ENCODE measurements around the gene RNPEPL1. TPM values are rescaled to one million over a fixed set of nuclear protein-coding genes. Genes with fewer than 3 reads are reported as not detected.
"Not testable (repeated sequence)": the region's sequence is repeated elsewhere in the genome, so short reads cannot be mapped to it uniquely, and the experiment has no call there.

RNPEPL1 gene
- total RNA-seq, 1 donor from 2014 or later = 22.7 TPM

DNA sequence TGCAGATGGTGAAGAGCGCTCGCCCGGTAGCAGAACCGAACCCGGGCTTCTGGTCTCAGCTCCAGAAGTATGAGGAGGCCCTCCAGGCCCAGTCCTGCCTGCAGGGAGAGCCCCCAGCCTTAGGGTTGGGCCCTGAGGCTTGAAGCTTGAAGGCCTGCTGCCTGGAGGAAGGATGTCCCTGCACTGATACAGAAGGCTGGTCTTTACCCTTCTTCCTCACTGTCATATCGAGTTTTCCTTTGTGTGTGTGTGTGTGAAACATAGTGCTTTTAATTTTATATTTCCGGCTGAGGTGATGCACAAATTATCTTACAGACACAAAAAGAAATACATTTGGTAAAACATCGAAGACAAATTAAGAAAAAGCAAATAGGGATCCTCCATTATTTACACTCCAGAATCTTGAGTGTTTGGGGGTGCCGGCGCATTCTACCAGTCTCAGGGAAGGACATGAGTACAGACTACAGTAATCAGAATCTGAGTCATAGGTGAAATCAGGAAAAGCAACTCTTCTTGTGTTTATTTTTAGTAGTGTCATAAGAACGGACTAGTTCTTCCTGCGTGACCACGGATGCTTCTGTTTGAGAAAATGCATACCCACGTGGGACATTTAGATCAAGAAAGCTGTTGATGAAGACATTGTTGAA is 6.8 kb upstream of the RNPEPL1 start:
- H3K4me3 ChIP-seq (ENCODE audit: insufficient read depth, low read depth, low read length) = peak overlapping the region; percentile 63
- DNase-seq (ENCODE audit: low read depth) = peak; percentile 68
- Mint-ChIP-seq H3K9me3 (ENCODE audit: unreplicated experiment) (no peaks in the 10 kb centered on the region), H3K36me3 (ENCODE audit: low read depth, unreplicated experiment) (peaks cover 5% of the 10 kb centered on the region), H3K4me3 (ENCODE audit: unreplicated experiment) (peak overlapping the region; percentile 85), H3K27ac (ENCODE audit: unreplicated experiment) (peak overlapping the region; percentile 55), H3K4me1 (ENCODE audit: low read depth, unreplicated experiment) (peaks cover 15% of the 10 kb centered on the region), H3K27me3 (ENCODE audit: low read depth, unreplicated experiment) (peaks cover 2% of the 10 kb centered on the region)
- H3K27me3 ChIP-seq (ENCODE audit: insufficient read depth, low read length) = no peaks in the 10 kb centered on the region
- H3K9ac ChIP-seq (ENCODE audit: low read length) = peak overlapping the region; percentile 77
- peak overlapping the region; percentile 88 for H3K4me2 ChIP-seq (ENCODE audit: low read length)
- no peak for FAIRE-seq
- H3K36me3 ChIP-seq (ENCODE audit: insufficient read depth, low read length) = no peaks in the 10 kb centered on the region
- no peaks in the 10 kb centered on the region for H3K9me3 ChIP-seq (ENCODE audit: insufficient read depth, low read depth, low read length)
- no peak for TF ChIP-seq EZH2 (IDR thresholded peaks at IDR 0.05; ENCODE audit: insufficient read depth, low read length)
- no peak for TF ChIP-seq CTCF (IDR thresholded peaks at IDR 0.05; ENCODE audit: insufficient read depth, low read depth, low read length)
- peak overlapping the region; percentile 61 for H2AFZ ChIP-seq (ENCODE audit: low read depth, low read length)
- H3K27ac ChIP-seq (ENCODE audit: low read depth, low read length) = peak overlapping the region; percentile 77
- H4K20me1 ChIP-seq (ENCODE audit: insufficient read depth, low read length) = peaks cover 23% of the 10 kb centered on the region
- peaks cover 45% of the 10 kb centered on the region for H3K4me1 ChIP-seq (ENCODE audit: insufficient read depth, low read length)
- peaks cover 24% of the 10 kb centered on the region for H3K79me2 ChIP-seq (ENCODE audit: insufficient read depth, low read length)

DNA sequence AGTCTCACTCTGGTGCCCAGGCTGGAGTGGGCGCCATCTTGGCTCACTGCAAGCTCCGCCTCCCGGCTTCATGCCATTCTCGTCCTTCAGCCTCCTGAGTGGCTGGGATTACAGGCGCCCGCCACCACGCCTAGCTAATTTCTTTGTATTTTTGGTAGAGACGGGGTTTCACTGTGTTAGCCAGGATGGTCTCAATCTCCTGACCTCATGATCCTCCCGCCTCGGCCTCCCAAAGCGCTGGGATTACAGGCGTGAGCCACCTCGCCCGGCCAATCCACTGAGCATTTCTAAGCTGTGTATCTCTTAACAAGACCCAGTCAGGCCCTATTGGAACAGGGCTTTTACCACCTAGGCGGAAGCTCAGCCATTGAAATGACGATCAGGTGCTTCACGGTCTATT is 5.1 kb upstream of the RNPEPL1 start:
- H3K9me3 ChIP-seq (ENCODE audit: insufficient read depth, low read depth, low read length); H3K4me2 ChIP-seq (ENCODE audit: low read length); H3K27me3 Mint-ChIP-seq (ENCODE audit: low read depth, unreplicated experiment); H3K27ac ChIP-seq (ENCODE audit: low read depth, low read length); H3K27me3 ChIP-seq (ENCODE audit: insufficient read depth, low read length); H3K36me3 ChIP-seq (ENCODE audit: insufficient read depth, low read length); H3K9ac ChIP-seq (ENCODE audit: low read length); H3K27ac Mint-ChIP-seq (ENCODE audit: unreplicated experiment); H3K4me3 Mint-ChIP-seq (ENCODE audit: unreplicated experiment); H2AFZ ChIP-seq (ENCODE audit: low read depth, low read length); FAIRE-seq; H3K4me3 ChIP-seq (ENCODE audit: insufficient read depth, low read depth, low read length); H3K9me3 Mint-ChIP-seq (ENCODE audit: unreplicated experiment); DNase-seq (ENCODE audit: low read depth); H3K36me3 Mint-ChIP-seq (ENCODE audit: low read depth, unreplicated experiment): not testable (repeated sequence)
- peaks cover 17% of the 10 kb centered on the region for H4K20me1 ChIP-seq (ENCODE audit: insufficient read depth, low read length)
- peaks cover 20% of the 10 kb centered on the region for H3K4me1 Mint-ChIP-seq (ENCODE audit: low read depth, unreplicated experiment)
- peaks cover 45% of the 10 kb centered on the region for H3K4me1 ChIP-seq (ENCODE audit: insufficient read depth, low read length)
- peaks cover 12% of the 10 kb centered on the region for H3K79me2 ChIP-seq (ENCODE audit: insufficient read depth, low read length)

GRCh38 chr2:240563951-240564560 is 4.2 kb upstream of the RNPEPL1 start:
- peaks cover 43% of the 10 kb centered on the region for H3K4me1 ChIP-seq (ENCODE audit: insufficient read depth, low read length)
- H3K9me3 ChIP-seq (ENCODE audit: insufficient read depth, low read depth, low read length) = no peaks in the 10 kb centered on the region
- Mint-ChIP-seq H3K9me3 (ENCODE audit: unreplicated experiment) (no peaks in the 10 kb centered on the region), H3K4me1 (ENCODE audit: low read depth, unreplicated experiment) (peaks cover 20% of the 10 kb centered on the region), H3K4me3 (ENCODE audit: unreplicated experiment) (no peak overlapping the region), H3K27ac (ENCODE audit: unreplicated experiment) (no peak overlapping the region), H3K36me3 (ENCODE audit: low read depth, unreplicated experiment) (no peaks in the 10 kb centered on the region), H3K27me3 (ENCODE audit: low read depth, unreplicated experiment) (no peaks in the 10 kb centered on the region)
- peaks cover 4% of the 10 kb centered on the region for H3K79me2 ChIP-seq (ENCODE audit: insufficient read depth, low read length)
- TF ChIP-seq EZH2 (IDR thresholded peaks at IDR 0.05; ENCODE audit: insufficient read depth, low read length) (no peak), CTCF (IDR thresholded peaks at IDR 0.05; ENCODE audit: insufficient read depth, low read depth, low read length) (no peak)
- no peaks in the 10 kb centered on the region for H3K27me3 ChIP-seq (ENCODE audit: insufficient read depth, low read length)
- no peak overlapping the region for H3K4me3 ChIP-seq (ENCODE audit: insufficient read depth, low read depth, low read length)
- DNase-seq (ENCODE audit: low read depth) (no peak), FAIRE-seq (no peak)
- H2AFZ ChIP-seq (ENCODE audit: low read depth, low read length) = no peak overlapping the region
- H3K27ac ChIP-seq (ENCODE audit: low read depth, low read length) = no peak overlapping the region
- no peaks in the 10 kb centered on the region for H3K36me3 ChIP-seq (ENCODE audit: insufficient read depth, low read length)
- no peak overlapping the region for H3K9ac ChIP-seq (ENCODE audit: low read length)
- H4K20me1 ChIP-seq (ENCODE audit: insufficient read depth, low read length) = peaks cover 10% of the 10 kb centered on the region
- H3K4me2 ChIP-seq (ENCODE audit: low read length) = no peak overlapping the region
